NK-92 treated with Interleukin-12 subunit alpha and Interleukin-12 subunit beta, amount 100 ng/mL, for 24 hours (cell line): ENCODE data around the gene HK1.

Experiments used
- DNase-seq: peaks from one replicate; lab custom pipeline; 2025; lab: John Stamatoyannopoulos, UW

The HK1 gene

DNA sequence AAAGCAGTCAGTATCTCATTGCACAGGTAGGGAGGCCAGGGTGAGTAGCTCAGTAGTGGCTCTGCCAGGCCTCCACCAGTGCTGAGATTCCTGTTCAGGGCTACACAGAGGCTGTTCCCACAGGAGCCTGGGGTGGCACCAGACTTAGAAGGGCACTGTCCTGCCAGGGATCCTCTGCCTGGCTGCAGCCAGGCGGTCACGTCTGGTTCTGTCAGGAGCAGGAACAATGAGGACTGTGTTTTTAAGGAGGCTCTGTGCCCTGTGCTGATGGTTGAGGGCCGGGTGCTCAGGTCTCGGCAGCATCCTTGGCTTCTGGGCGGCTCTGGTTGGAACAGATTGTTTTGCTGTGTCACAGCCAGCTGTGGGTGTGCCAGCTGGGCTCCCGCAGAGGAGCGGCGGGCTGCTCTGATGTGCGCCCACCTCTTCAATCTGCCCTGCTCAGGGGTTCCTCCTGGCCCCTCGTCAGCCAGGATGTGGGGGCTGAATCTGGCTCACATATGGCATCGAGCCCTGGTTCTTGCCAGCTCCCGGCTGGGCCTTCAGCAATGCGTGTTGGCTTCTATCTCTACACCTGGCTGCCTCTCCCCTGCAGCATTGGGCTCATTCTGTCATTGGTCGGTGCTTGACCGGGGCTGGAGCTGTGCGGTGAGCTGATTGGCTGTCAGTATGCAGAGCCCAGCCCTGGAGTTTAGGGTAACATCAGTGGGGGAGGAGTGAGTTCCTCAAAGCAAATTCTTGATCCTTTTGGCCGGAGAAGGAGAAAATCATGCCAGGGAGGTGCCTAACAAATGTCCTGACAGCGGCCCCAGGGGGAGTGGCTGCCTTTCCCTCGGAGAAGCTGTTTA, 97.2 kb downstream of the HK1 start:
- no peak for DNase-seq

DNA sequence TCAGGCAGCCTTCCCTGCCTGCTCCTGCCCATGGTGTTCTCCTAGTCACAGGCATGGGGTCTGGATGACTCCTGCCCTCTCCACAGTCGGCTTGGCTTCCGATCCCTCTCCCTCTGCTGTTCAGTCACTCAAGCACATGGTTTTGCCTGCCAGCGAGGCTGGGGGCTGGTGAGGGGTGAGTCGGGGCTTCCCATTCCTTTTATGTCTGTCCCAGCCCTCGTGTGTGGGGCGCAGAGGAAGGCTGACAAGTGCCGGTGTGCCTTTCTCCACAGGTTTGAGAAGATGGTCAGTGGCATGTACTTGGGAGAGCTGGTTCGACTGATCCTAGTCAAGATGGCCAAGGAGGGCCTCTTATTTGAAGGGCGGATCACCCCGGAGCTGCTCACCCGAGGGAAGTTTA, 98.4 kb downstream of the HK1 start:
- no peak for DNase-seq

DNA sequence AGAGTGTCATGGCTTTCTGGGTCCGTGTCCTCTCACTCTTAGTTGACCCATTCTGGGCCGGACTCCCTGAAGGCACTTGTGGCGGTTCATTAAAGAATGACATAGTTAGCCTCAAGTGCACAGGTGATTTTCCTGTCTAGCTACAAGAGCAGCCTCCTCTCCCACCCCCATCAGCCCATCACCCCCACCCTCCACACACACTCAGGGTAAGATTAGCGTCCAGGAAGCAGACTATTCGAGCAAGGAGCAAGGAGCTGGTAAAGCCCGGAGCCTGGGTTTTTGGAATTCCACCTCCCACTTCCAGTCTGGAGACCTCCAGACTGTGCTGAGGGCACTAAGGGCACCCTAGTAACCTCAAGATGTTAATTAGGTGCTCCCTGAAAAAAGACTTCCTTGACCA, 98.9 kb downstream of the HK1 start:
- no peak for DNase-seq

DNA sequence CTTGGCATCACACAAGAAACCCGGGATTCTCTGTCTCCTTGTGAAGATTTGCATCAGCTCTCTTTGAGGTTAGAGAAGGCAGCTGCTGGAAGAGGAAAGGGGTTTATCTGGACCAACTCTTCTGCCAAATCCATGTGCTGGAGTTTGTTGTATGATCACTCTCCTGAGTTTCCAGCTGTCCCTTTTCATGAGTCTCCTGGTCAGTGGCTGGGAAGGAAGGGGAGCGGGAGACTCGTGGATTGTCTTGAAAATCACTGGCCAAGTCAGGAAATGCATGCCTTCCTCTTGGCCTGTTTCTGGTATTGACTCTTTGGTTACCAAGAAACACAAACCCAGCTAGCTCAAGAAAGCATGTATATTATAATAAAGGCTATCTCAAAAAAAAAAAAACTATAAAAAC, 99.6 kb downstream of the HK1 start:
- no peak for DNase-seq

DNA sequence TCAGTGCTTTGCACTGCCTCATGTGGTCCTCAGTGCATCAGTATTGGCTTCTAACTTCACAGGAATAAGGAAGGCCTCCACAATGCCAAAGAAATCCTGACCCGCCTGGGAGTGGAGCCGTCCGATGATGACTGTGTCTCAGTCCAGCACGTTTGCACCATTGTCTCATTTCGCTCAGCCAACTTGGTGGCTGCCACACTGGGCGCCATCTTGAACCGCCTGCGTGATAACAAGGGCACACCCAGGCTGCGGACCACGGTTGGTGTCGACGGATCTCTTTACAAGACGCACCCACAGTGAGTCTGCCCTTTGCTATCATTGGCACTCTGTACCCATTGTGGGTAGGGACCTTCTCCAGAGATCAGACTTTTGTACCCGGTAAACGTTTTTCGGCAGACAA, 101.5 kb downstream of the HK1 start:
- DNase-seq = no peak

DNA sequence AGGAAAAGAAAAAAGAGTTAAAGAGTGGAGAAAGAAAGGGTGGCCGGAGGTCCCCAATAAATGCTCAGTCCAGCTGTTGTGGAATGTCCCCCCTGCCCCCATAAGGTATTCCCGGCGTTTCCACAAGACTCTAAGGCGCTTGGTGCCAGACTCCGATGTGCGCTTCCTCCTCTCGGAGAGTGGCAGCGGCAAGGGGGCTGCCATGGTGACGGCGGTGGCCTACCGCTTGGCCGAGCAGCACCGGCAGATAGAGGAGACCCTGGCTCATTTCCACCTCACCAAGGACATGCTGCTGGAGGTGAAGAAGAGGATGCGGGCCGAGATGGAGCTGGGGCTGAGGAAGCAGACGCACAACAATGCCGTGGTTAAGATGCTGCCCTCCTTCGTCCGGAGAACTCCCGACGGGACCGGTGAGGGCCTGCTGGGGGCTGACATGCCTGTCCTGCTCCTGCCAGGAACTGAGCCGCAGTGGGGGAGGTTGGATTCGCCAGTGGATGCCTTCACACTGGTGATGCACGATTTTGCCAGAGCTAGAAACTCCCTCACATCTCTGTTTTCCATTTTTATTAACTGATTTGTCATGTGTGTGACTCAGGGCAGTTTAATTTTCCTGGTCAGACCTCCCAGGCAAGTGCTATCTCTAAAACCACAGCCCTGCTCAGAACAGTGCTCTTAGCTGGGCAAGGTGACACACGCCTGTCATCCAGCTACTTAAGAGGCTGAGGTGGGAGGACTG, 104.3 kb downstream of the HK1 start:
- no peak for DNase-seq

DNA sequence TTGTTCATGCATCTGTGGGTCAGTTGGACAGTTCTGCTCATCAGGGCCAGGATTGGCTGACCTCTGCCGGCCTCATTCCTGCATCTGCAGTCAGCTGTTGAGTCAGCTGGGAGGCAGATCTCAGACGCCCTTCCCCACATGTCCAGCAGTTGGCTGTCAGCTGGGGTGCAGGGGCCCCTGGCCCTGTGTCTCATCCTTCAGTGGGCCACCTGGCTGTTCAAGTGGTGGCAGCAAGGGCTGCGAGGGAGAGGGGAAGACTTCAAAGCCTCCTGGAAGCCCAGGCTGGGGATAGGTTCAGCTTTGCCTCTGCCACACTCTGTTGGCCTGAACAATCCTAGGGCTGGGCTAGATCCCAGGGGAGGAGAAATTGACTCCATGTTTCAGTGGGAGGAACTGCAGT, 105.3 kb downstream of the HK1 start:
- no peak for DNase-seq

DNA sequence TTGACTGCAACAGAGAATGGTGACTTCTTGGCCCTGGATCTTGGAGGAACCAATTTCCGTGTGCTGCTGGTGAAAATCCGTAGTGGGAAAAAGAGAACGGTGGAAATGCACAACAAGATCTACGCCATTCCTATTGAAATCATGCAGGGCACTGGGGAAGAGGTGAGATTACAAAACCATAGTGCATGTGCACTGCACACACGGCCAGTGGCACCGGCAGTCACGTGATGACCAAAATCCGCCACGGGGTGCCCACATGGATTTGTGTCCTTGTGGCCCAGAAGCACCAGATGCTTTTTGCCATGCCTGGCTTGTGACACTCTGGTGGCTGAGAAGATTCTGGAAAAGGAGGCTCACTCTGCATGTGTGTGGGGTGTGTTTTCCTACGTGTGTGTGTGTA, 106.0 kb downstream of the HK1 start:
- no peak for DNase-seq

DNA sequence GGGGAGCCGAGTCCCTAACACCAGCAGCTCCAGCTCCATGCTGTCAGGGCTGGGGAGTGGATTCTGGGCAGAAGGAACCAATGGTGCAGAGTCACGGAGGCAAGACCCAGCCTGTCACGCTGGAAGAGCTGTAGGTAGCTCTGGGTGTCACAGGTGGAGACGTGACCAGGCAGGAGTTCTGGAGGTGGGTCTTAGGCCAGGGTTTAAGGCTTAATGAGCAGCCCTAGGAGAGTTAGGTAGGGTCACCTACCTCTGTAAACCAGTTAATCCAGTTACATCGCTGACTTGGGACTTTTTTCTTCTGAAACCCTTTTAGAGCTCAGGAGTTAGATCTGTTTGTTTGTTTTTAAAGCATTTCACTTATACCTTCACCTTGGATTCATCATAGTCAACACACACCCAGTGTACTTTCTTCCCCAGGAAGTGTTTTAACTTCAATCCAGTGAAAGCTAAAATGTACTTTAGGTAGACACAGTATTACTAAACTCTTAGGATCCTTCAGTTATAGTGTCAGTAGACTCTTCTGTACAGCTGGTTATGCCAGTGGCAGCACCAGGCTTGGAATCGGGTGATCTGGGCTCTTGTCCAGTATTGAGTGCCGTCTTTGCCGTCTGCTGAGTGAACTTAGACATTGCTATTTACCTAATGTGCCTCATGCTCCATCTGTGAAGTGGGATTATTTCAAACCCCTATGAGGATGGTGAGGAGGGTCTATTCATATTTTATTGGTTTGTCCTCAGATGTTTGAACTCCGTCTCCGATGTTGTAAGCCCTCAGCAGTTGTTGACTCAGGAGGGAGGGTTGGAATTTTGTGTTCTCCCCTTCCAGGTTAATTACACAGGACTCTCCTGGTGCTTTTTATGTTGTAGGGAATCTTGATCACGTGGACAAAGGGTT, 107.4 kb downstream of the HK1 start:
- no peak for DNase-seq

DNA sequence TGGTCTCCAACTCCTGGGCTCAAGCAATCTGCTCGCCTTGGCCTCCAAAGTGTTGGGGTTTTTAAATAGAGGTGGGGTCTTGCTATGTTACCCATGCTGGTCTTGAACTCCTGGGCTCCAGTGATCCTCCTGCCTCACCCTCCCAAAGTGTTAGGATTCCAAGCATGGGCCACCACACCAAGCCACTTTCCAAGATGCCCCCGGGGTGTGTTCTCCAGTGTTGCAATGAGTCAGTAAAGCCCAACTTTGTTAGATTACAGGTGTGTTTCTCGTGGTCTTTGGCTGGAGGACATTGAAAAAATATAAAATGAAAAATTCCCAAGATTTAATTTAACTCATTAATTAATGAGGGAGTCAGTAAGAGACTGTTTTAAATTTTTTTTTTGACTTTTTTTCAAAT, 109.2 kb downstream of the HK1 start:
- DNase-seq = no peak

DNA sequence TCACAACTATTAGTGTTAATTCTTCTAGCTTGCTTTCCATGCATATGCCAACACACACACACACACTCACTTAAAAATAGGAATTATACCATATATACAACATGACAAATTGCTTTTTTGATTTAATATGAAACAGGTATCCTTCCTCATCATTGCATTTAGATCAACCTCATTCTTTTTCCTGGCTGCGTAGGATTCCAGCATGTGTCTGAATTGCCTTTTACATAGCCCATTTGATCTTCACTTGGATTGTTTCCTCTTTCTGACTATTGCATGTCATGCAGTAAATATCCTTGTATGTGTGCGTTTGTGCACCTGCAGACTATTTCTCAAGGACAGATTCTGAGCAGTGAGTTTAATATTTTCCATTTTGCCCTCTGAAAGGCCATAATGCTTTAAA, 110.2 kb downstream of the HK1 start:
- no peak for DNase-seq

DNA sequence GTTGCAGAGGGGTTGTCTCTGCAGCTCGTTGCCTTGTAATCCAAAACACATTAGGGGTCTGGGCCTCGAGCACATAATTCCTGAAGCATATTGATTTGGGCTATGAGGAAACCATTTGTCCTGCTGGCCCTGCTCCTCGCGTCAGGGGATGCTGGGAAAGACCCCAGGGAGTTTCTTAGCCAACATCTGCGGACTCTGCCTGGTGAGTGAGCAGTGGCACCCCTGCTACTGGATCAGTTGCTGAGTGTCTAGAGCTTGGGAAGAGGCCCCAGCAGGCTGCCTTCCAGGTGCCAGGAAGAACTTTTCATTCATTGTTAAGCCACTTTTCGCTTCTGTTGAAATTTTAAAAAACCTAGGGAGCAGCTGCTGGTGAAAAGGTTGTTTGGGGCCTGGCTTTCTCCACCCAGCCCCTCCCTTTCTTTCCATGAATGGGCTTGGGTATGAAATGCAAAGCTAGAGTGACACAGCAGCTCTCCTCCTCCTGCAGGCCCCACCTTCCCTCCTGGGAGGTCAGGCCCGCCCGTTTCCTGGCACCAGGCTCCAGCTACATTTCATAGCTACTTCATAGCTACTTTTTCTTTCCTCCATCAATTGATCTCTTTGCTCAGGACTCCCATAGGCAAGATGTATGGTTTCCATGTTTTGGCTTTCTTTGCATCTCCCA, 111.7 kb downstream of the HK1 start:
- DNase-seq = no peak

DNA sequence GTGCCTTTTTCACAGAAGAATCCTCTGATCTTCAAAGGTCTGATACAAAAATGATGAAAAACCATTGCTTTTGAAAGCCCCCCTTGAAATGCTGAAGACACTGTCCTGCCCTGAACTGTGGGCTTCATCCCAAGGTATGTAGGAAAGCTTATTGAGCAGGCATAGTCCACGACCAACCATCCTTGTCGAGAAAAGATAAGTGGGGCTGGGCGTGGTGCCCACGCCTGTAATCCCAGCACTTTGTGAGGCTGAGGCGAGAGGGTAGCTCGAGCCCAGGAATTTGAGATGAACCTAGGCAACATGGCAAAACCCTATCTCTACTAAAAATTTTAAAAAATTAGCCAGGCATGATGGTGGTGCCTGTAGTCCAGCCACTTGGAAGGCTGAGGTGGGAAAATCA, 112.9 kb downstream of the HK1 start:
- no peak for DNase-seq

DNA sequence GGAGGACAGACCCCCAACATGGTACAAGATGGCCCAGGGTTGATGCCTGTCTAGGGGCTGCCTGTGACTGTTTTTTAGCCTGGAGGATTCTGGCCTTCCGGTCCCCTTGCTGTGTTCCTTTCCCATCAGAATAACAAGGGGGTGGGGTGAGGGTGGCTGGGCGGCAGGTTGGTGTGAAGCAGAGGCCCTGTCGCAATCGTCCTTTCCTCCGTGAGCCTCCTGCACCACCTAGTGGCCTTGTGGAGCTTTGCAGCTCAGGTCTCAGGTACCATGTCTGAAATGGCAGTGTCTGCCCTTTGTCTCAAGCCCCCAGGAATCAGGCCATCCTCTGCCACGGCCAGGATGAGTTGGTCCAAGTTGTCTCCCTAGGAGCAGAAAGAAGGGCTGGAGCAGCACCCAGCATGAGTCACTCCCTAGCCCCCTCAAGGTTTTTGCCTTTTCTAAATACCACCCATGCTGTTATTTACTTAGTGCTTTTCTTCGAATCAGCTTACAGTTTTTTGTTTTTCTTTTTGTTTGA, 114.2 kb downstream of the HK1 start:
- DNase-seq = peak; percentile 70

DNA sequence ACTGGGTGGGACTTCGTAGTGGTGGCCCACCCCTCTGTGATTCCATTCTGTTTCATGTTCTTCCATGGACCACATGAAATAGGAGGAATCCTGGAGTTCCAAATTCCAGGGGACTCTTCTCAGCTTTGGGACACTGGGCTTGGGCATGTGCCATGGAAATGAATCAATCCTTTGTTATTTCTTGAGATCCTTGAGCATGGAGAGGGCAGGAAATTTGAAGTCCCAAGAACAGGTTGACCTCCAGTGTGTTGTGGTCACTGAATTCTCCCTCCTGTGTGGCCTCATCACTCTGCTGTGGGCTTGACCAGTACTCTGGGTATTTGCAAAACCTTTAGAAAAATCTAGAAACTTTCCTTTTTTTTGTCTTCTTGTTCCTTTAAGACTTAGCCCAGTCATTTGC, 115.7 kb downstream of the HK1 start:
- no peak for DNase-seq

DNA sequence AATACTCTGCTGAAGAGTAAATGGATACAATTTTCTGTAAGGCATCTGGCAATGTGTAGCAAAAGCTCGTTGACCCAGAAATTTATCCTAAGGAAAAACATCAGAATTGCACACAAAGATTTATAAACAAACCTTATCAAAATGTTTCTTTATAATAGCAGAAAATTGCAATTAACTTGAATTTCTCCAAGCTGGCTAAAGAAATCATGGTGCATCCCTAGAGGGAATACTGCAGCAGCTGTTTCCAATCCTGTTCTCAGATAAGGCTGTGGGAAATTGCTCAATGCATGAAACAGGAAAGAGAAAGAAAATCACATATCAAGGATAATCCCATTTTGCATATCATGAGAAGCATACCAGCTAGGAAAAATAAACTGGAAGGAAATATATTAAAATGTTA, 119.7 kb downstream of the HK1 start:
- no peak for DNase-seq

DNA sequence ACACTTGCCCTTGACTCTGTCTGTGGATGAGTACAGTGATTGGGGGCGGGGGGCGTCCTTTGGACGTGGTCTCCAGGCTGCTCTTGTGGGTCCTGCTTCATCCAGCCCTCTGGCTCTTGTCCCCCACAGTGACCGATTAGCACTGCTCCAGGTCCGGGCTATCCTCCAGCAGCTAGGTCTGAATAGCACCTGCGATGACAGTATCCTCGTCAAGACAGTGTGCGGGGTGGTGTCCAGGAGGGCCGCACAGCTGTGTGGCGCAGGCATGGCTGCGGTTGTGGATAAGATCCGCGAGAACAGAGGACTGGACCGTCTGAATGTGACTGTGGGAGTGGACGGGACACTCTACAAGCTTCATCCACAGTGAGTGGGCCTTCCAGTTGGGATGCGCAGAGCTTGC, 120.2 kb downstream of the HK1 start:
- DNase-seq = no peak

DNA sequence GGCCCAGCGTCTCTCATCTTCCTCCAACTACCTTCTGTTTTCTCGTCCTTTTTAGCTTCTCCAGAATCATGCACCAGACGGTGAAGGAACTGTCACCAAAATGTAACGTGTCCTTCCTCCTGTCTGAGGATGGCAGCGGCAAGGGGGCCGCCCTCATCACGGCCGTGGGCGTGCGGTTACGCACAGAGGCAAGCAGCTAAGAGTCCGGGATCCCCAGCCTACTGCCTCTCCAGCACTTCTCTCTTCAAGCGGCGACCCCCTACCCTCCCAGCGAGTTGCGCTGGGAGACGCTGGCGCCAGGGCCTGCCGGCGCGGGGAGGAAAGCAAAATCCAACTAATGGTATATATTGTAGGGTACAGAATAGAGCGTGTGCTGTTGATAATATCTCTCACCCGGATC, 122.6 kb downstream of the HK1 start:
- no peak for DNase-seq

DNA sequence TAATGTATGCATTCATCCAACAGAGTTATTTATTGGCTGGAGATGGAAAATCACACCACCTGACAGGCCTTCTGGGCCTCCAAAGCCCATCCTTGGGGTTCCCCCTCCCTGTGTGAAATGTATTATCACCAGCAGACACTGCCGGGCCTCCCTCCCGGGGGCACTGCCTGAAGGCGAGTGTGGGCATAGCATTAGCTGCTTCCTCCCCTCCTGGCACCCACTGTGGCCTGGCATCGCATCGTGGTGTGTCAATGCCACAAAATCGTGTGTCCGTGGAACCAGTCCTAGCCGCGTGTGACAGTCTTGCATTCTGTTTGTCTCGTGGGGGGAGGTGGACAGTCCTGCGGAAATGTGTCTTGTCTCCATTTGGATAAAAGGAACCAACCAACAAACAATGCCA, 123.1 kb downstream of the HK1 start:
- no peak for DNase-seq

DNA sequence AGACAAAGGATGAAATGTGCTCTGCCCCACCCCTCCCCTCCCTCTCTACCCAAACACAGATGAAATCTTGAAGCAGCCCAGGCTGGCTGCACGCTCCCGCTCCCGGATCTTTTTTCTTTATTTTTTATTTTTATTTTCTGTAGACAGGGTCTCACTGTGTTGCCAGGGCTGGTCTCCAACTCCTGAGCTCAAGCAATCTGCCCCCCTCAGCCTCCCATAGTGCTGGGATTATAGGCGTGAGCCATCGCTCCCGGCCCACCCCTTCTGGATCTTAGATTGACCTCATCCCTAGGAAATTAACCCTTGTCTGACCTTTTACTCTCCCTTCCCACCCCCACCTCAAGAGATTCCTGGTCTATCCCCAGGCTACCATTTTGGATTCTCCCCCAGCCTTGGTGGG, 124.1 kb downstream of the HK1 start:
- DNase-seq = no peak

DNA sequence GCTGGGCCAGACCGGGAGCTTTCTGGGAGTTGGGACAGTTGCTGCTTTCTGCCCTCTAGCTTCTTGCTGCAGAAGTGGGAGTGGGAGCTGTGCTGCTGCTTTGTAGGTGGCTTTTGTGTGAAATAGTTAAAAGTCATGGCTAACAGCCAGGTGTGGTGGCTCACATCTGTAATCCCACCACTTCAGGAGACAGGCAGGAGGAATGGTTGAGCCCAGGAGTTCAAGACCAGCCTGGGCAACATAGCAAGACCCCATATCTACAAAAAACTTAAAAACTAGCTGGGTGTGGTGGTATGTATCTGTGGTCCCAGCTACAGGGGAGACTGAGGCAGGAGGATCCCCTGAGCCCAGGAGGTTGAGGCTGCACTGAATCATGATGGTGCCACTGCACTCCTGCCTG, 124.8 kb downstream of the HK1 start:
- DNase-seq = no peak

DNA sequence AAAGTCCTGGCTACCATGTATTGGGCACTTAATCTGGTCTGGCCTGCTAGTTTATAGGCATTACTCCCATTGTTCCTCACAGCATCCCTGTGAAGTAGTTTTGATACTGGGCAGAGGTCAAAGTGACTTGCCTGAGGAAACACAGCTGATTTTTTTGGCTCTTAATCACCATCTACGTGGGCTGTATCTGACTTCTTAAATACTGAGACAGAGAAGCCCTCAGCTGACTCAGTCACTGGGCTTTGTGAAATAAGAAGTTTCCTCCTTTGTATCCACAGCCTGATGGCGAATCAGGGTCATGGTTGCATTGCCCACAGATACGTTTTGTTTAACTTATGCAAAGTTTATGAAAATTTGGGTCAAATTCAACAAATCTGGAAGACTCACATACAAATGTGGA, 125.2 kb downstream of the HK1 start:
- DNase-seq = no peak
